ENCODE results near the gene NHLH1.

NHLH1 gene

DNA sequence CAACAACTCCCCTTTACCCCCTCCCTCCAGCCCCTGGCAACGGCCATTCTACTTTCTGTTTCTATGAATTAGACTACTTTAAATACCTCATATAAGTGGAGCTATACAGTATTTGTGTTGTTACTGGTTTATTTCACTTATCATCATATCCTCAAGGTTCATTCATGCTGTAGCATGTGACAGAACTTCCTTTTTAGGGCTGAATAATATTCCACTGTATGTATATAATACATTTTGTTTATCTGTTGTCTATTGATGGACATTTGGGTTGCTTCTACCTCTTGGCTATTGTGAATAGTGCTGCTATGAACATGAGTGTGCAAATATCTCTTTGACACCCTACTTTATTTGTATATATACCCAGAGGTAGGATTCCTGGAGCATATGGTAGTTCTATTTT lies 2.2 kb downstream of the NHLH1 start:
- H3K4me3 ChIP-seq (ENCODE audit: low read depth, low read length): no peak overlapping the region
- TF ChIP-seq, protein P1, sequence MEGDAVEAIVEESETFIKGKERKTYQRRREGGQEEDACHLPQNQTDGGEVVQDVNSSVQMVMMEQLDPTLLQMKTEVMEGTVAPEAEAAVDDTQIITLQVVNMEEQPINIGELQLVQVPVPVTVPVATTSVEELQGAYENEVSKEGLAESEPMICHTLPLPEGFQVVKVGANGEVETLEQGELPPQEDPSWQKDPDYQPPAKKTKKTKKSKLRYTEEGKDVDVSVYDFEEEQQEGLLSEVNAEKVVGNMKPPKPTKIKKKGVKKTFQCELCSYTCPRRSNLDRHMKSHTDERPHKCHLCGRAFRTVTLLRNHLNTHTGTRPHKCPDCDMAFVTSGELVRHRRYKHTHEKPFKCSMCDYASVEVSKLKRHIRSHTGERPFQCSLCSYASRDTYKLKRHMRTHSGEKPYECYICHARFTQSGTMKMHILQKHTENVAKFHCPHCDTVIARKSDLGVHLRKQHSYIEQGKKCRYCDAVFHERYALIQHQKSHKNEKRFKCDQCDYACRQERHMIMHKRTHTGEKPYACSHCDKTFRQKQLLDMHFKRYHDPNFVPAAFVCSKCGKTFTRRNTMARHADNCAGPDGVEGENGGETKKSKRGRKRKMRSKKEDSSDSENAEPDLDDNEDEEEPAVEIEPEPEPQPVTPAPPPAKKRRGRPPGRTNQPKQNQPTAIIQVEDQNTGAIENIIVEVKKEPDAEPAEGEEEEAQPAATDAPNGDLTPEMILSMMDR (IDR thresholded peaks at IDR 0.05; ENCODE audit: insufficient read depth, low read depth, low read length, missing control alignments): no peak
- DNase-seq (ENCODE audit: low read depth): no peak

DNA sequence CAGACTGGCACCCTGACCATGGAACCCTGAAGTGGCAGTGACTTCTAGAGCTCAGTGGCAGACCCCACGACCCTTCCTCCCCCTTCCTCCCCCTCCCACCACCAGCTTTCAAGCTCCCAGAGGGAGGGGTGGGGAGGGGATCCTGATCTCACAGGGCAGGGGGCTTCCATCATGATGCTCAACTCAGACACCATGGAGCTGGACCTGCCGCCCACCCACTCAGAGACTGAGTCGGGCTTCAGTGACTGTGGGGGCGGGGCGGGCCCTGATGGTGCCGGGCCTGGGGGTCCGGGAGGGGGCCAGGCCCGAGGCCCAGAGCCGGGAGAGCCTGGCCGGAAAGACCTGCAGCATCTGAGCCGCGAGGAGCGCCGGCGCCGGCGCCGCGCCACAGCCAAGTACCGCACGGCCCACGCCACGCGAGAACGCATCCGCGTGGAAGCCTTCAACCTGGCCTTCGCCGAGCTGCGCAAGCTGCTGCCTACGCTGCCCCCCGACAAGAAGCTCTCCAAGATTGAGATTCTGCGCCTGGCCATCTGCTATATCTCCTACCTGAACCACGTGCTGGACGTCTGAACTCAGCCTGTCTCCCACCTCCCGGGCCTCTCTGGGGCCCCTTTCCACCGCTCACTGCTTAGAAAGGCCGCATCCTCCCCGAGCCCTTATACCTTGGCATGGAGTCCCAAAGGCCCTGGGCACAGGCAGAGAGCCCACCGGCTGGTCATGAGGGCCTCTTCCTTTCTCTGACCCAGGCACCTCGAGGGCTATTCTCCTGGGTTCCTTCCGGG lies 3.9 kb downstream of the NHLH1 start:
- TF ChIP-seq, protein P1 (IDR thresholded peaks at IDR 0.05; ENCODE audit: insufficient read depth, low read depth, low read length, missing control alignments): no peak
- no peak for DNase-seq (ENCODE audit: low read depth)
- H3K4me3 ChIP-seq (ENCODE audit: low read depth, low read length): no peak overlapping the region

DNA sequence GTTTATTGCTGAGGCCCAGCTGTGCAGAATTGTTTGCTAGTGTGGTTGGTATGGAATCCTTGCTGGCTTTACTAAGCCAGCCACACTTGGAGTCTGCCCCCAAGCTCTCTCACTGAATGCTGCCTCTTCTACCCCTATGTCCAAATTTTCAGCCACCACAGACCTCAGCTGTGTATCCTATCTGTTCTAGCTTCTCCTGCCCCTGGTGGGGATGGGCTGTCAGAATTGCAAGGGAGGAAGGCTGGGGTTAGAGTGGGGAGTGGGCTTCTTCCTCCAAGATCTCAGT lies 4.4 kb downstream of the NHLH1 start:
- no peak for DNase-seq (ENCODE audit: low read depth)
- TF ChIP-seq, protein P1 (IDR thresholded peaks at IDR 0.05; ENCODE audit: insufficient read depth, low read depth, low read length, missing control alignments): no peak
- H3K4me3 ChIP-seq (ENCODE audit: low read depth, low read length): no peak overlapping the region

DNA sequence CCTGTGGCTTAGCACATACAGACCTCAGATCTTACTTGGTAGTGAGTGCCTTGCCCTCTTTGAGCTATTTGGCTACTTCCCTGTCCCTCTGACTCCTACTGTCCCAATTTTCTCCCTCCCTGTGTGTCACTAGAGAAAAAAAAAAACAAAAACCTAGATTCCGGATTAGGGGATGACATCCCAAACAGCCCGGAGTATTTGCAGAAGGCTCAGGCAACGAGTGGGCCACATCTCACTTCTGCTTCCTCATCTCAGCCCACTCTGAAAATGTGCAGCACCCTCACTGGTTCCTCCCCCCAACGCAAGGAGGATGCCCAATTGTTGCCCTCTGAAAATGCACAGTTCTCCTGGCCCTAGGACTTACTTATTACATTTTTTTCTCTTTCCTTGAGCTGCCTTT lies 4.9 kb downstream of the NHLH1 start:
- no peak overlapping the region for H3K4me3 ChIP-seq (ENCODE audit: low read depth, low read length)
- TF ChIP-seq, protein P1 (IDR thresholded peaks at IDR 0.05; ENCODE audit: insufficient read depth, low read depth, low read length, missing control alignments): no peak
- DNase-seq (ENCODE audit: low read depth): no peak

DNA sequence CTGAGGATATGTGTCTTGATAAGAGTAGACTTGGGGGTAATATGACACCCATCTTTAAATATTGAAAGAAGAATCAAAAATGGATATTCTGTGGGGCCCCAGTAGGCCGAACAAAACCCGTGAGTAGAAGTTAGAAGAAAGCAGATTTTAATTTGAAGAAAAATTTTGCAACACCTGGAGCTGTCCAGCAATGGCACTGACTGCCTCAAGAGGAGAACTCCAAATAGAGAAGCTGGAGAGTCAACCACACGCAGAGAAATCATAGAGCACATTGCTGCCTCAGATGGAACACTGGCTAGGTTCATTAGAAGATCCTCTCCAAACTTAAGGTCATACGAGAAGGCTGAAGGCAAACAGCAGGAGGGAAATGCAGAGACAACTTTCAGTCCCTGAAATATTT lies 6.8 kb downstream of the NHLH1 start:
- DNase-seq (ENCODE audit: low read depth): no peak
- TF ChIP-seq, protein P1 (IDR thresholded peaks at IDR 0.05; ENCODE audit: insufficient read depth, low read depth, low read length, missing control alignments): no peak
- H3K4me3 ChIP-seq (ENCODE audit: low read depth, low read length): no peak overlapping the region

DNA sequence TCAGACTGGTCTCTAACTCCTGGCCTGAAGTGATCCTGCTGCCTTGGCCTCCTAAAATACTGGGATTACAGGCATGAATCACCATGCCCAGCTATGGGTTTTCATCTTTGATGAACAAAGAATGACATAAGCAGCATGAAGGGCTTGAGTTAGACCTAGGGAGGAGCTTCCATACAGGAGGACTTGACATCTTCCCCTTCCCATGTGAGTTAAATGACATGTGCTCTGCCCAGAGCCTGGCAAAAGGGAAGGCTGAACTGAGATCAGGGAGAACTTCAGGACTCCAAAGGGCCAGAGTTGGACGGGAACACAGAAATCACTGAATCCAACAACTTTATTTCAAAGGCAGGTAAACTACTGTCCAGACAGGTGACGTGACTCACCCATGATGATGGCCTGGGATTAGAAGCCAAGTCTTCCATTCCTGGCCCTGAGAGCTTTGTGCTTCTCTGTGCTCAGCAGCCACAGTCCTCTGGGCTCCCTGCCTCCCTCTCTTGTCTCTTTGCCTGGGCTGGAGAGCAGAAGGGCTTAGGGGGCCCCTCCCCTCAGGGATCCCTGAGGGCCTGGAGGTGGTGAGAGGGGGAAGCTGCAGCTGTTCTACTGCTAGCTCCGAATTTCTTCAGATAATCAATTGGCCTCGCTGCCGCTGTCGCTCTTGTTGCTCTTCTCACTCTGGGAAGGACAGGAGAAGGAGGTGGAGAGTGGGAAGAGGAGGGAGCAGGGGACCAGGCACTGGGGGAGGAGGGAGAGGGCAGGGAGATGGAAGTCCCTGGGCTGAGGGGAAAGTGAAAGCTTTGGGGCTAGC lies 7.6 kb downstream of the NHLH1 start:
- DNase-seq (ENCODE audit: low read depth): no peak
- TF ChIP-seq, protein P1 (IDR thresholded peaks at IDR 0.05; ENCODE audit: insufficient read depth, low read depth, low read length, missing control alignments): no peak
- H3K4me3 ChIP-seq (ENCODE audit: low read depth, low read length): no peak overlapping the region

Data from GM12865 (cell line).